ENCODE data around the gene SAMD13. TPM values are rescaled to one million over a fixed set of nuclear protein-coding genes. Genes with fewer than 3 reads are reported as not detected.

Gene SAMD13
- total RNA-seq, 1 experiment from 2014 or later: 2.9 TPM

GRCh38 chr1:84370831-84371394 lies 69.4 kb downstream of the SAMD13 start:
- peak; percentile 76 for DNase-seq (ENCODE audit: low read depth)

- no peak for DNase-seq (ENCODE audit: low read depth)
Observed at GRCh38 chr1:84373436-84374141, 72.1 kb downstream of the SAMD13 start.

- DNase-seq (ENCODE audit: low read depth): no peak
Observed at GRCh38 chr1:84374991-84375696, 73.6 kb downstream of the SAMD13 start.

- DNase-seq (ENCODE audit: low read depth): no peak
Observed at GRCh38 chr1:84376000-84376910, 74.7 kb downstream of the SAMD13 start.

- DNase-seq (ENCODE audit: low read depth): peak; percentile 56
Observed at GRCh38 chr1:84377480-84378095, 76.1 kb downstream of the SAMD13 start.

- peak; percentile 61 for DNase-seq (ENCODE audit: low read depth)
Observed at GRCh38 chr1:84379138-84379916, 77.8 kb downstream of the SAMD13 start.

- DNase-seq (ENCODE audit: low read depth): no peak
Observed at GRCh38 chr1:84379917-84380180, 78.3 kb downstream of the SAMD13 start.

GRCh38 chr1:84382127-84382526 lies 80.6 kb downstream of the SAMD13 start:
- DNase-seq (ENCODE audit: low read depth): no peak

- DNase-seq (ENCODE audit: low read depth): no peak
Observed at GRCh38 chr1:84385347-84385746, 83.8 kb downstream of the SAMD13 start.

GRCh38 chr1:84386716-84387479 lies 85.4 kb downstream of the SAMD13 start:
- no peak for DNase-seq (ENCODE audit: low read depth)

- DNase-seq (ENCODE audit: low read depth): peak; percentile 39
Observed at GRCh38 chr1:84387480-84388163, 86.1 kb downstream of the SAMD13 start.

GRCh38 chr1:84390226-84390625 lies 88.7 kb downstream of the SAMD13 start:
- no peak for DNase-seq (ENCODE audit: low read depth)

- DNase-seq (ENCODE audit: low read depth): no peak
Observed at GRCh38 chr1:84398175-84399155, 97.0 kb downstream of the SAMD13 start, which contains the start of gene DNASE2B. Gene DNASE2B (plus strand): TSS chr1:84398484. CDS start chr1:84398565, 81 bp downstream.

Other genes with a start within 250 kb of the SAMD13 start
- gene PRKACB, start 157.4 kb upstream of the SAMD13 start, total RNA-seq (2014; rRNA removed; shearing (Covaris generic)): 56.3 and 66.1 TPM in 2 replicates
- not detected in 2 replicates for gene DNASE2B, start 96.8 kb downstream of the SAMD13 start, total RNA-seq (2014; rRNA removed; shearing (Covaris generic))
- 78.6 and 108 TPM in 2 replicates for gene RPF1, start 177.6 kb downstream of the SAMD13 start, total RNA-seq (2014; rRNA removed; shearing (Covaris generic))
- 2.6 TPM in 1 of 2 replicates, not detected in the other for gene SPATA1, start 204.7 kb downstream of the SAMD13 start, total RNA-seq (2014; rRNA removed; shearing (Covaris generic))
- gene GNG5, start 204.9 kb downstream of the SAMD13 start, total RNA-seq (2014; rRNA removed; shearing (Covaris generic)): 163 and 193 TPM in 2 replicates

All from RPMI7951 (cell line).